Measurements from ENCODE around the gene GPNMB.

The GPNMB gene

DNA sequence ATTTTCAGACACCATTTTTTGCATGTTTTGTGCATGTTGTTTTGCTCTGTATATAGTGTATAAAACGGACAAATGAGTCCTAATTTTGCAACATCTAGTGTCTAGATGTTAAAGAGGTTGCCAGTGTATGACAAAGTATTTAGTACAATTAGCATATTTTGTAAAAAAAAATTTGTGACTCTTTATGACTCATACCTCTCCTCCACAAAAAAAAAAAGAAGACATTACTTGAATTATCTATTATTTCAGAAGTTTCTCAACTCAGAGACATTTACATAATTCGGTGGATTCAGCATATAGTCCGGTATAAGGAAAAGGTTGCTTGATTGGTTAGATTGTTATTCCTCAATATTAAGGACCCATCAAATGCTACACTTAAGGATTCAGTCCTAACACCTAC lies 38.7 kb upstream of the GPNMB start:
- DNase-seq (ENCODE audit: low read depth) = no peak
- in situ Hi-C loops (cut with HindIII; ENCODE audit: low sequenced_read_pairs) = no loop called here
- TF ChIP-seq, protein P1, sequence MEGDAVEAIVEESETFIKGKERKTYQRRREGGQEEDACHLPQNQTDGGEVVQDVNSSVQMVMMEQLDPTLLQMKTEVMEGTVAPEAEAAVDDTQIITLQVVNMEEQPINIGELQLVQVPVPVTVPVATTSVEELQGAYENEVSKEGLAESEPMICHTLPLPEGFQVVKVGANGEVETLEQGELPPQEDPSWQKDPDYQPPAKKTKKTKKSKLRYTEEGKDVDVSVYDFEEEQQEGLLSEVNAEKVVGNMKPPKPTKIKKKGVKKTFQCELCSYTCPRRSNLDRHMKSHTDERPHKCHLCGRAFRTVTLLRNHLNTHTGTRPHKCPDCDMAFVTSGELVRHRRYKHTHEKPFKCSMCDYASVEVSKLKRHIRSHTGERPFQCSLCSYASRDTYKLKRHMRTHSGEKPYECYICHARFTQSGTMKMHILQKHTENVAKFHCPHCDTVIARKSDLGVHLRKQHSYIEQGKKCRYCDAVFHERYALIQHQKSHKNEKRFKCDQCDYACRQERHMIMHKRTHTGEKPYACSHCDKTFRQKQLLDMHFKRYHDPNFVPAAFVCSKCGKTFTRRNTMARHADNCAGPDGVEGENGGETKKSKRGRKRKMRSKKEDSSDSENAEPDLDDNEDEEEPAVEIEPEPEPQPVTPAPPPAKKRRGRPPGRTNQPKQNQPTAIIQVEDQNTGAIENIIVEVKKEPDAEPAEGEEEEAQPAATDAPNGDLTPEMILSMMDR (IDR thresholded peaks at IDR 0.05; ENCODE audit: low read depth, low read length, missing control alignments) = no peak
- no peak overlapping the region for H3K4me3 ChIP-seq (ENCODE audit: low read depth, low read length)

DNA sequence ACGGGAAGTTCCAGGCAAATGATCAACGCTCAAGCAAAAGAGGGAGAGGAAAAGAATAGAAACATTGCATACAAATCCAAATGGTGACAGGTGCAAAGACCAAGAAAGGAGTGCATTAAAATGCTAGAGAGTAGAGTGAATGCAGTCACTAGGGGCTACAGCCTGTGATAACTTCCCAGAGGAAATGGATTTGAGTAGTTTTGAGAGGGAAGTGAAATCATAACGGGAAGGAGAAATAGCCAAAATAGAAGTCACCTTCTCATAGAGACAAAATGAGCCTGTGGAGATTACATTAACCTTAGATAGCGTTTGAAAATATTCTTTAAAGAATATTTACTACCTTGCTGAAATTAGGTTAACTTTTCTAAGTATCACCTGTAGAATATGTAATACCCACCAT lies 38.3 kb upstream of the GPNMB start:
- in situ Hi-C loops (cut with HindIII; ENCODE audit: low sequenced_read_pairs) = no loop called here
- TF ChIP-seq, protein P1 (IDR thresholded peaks at IDR 0.05; ENCODE audit: low read depth, low read length, missing control alignments) = no peak
- DNase-seq (ENCODE audit: low read depth) = no peak

GRCh38 chr7:23210506-23210905 lies 36.1 kb upstream of the GPNMB start:
- H3K4me3 ChIP-seq (ENCODE audit: low read depth, low read length) = no peak overlapping the region
- TF ChIP-seq, protein P1 (IDR thresholded peaks at IDR 0.05; ENCODE audit: low read depth, low read length, missing control alignments) = no peak
- no peak for DNase-seq (ENCODE audit: low read depth)
- in situ Hi-C loops (cut with HindIII; ENCODE audit: low sequenced_read_pairs) = no loop called here

More for the DNA sequence above, 38.3 kb upstream of the GPNMB start:
- no peak overlapping the region for H3K4me3 ChIP-seq (ENCODE audit: low read depth, low read length)

DNA sequence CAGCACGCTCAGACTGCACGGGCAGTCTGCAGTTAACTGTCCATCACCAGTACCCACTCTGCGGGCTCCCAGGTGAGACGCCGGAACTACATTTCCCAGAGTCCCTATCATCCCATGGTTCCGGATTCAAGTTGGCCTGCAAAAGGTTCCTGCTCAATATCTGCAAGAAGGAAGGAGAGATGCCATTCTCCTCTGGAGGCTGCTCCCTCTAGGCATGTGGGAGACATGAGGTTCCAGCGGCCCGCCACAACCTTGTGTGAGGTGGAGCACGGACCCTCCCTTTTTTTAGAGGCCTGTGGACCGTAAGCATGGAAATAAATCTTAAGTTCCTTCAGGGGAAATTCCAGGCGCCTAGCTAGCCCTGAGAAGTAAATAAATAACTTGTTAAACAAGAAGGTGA lies 35.0 kb upstream of the GPNMB start:
- no peak overlapping the region for H3K4me3 ChIP-seq (ENCODE audit: low read depth, low read length)
- DNase-seq (ENCODE audit: low read depth) = no peak
- in situ Hi-C loops (cut with HindIII; ENCODE audit: low sequenced_read_pairs) = no loop called here
- TF ChIP-seq, protein P1 (IDR thresholded peaks at IDR 0.05; ENCODE audit: low read depth, low read length, missing control alignments) = no peak

- TF ChIP-seq, protein P1 (IDR thresholded peaks at IDR 0.05; ENCODE audit: low read depth, low read length, missing control alignments) = no peak
- in situ Hi-C loops (cut with HindIII; ENCODE audit: low sequenced_read_pairs) = no loop called here
- no peak for DNase-seq (ENCODE audit: low read depth)
- no peak overlapping the region for H3K4me3 ChIP-seq (ENCODE audit: low read depth, low read length)
These were observed 34.2 kb upstream of the GPNMB start for GRCh38 chr7:23212395-23212794.

DNA sequence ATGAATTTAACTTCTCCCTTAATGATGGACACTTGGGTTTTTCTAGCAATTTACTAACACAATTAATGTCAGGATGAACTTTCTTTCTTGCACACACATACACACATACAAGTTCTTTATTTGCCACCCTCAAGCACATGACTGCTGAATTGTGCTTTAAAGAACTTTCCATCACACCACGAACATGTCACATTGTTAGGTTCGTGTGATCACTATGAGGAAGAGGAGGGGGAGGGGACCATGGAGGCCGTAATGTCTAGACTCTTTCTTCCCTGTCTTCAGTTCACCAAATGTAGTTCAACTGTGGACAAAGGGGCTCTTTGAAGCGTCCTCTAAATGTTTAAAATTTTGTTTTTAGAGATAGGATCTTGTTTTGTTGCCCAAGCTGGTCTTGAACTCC lies 33.7 kb upstream of the GPNMB start:
- TF ChIP-seq, protein P1 (IDR thresholded peaks at IDR 0.05; ENCODE audit: low read depth, low read length, missing control alignments) = no peak
- H3K4me3 ChIP-seq (ENCODE audit: low read depth, low read length) = no peak overlapping the region
- DNase-seq (ENCODE audit: low read depth) = no peak
- in situ Hi-C loops (cut with HindIII; ENCODE audit: low sequenced_read_pairs) = no loop called here

- in situ Hi-C loops (cut with HindIII; ENCODE audit: low sequenced_read_pairs) = no loop called here
- TF ChIP-seq, protein P1 (IDR thresholded peaks at IDR 0.05; ENCODE audit: low read depth, low read length, missing control alignments) = no peak
These were observed 32.8 kb upstream of the GPNMB start for GRCh38 chr7:23213755-23214154.

More at GRCh38 chr7:23213755-23214154, 32.8 kb upstream of the GPNMB start:
- H3K4me3 ChIP-seq (ENCODE audit: low read depth, low read length) = no peak overlapping the region
- DNase-seq (ENCODE audit: low read depth) = no peak

Measured in astrocyte of the cerebellum (primary cell).